T-helper 1 cell treated with Interleukin-12 subunit alpha and Interleukin-12 subunit beta and Interleukin-4 antibody, amounts not matched to agents 30 ng/mL and 1 ng/mL, for 36 hours (primary cell): ENCODE data around the gene ST6GAL2. TPM values are rescaled to one million over a fixed set of nuclear protein-coding genes. Genes with fewer than 3 reads are reported as not detected.

Source experiments
- intact Hi-C: fragments of 100-400 bp; cut with micrococcal nuclease; formaldehyde crosslinking; loops from one replicate; pipeline ENCODE4 v1.15.1; 2024
- total RNA-seq: library from RNA; stranded (reverse); gene quantifications from 2 replicates; pipeline ENCODE4 v1.2.3, GENCODE V29; 2022

Gene ST6GAL2
- total RNA-seq, 1 donor from 2014 or later: not detected

DNA sequence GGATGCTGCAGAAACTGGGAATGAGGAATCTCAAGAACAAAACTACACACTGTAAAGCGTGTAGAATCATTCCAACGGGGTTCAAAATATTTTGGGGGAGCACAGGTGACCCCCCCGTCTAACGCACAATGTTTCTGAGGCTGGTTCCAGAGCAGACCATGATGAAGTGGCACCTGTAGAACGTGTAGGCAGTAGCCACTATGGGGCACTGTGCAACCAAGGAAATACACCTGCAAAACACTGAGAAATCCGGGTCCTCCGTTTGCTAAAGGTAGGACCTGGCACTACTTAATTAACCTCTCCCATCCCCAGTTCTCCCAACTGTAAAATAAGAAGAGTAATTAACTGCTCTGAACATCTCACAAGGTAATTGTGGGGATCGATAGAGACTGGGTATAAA lies 22.6 kb downstream of the ST6GAL2 start:
- intact Hi-C loops: no loop called here

GRCh38 chr2:106859498-106859897 lies 26.5 kb downstream of the ST6GAL2 start:
- intact Hi-C loops: no loop called here

DNA sequence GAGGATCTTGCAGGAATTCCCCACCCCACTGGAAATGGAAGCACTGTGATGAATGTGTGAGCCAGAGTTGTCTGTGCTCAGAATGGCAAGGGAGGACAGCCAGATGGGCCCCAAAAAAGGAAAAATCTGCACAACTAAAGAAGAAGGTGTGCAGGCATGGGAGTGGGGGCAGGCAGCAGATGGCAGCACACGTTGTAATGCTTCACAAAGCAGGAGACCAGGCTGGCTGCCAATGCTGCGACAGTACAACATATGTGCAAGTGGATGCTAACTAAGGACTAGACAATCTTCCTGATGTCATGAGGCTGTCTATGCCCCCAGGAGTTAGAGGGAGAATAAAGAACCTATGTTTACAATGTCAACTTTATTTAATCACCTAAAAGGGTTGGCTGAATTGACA lies 27.2 kb downstream of the ST6GAL2 start:
- intact Hi-C loops: no loop called here

DNA sequence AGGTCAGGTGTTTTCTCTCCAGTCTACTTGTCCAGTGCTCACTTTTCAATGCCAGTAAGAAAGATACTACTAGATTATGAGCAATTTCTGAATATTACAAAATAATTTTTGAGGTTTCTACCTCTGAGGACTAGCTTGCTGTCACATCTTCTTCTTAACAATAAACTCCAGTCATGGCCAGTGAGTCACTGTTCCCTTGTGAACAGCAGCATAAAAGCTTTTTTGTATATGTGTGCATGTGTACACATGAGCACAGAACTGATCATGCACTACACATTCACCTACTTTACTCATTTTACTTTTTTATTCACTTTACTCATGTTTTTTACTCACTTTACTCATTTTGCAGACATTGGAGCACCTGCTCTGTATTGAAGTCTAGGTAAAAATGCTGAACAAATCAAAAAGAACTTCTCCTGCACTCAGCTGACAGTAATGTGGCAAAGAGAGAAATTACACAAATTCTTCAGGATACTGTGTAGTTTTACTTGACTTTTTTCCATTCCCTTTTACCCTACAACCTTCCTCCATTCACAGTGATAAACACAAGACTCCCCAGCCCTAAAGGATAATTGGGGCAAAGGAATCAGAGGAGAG lies 28.0 kb downstream of the ST6GAL2 start:
- intact Hi-C loops: no loop called here

DNA sequence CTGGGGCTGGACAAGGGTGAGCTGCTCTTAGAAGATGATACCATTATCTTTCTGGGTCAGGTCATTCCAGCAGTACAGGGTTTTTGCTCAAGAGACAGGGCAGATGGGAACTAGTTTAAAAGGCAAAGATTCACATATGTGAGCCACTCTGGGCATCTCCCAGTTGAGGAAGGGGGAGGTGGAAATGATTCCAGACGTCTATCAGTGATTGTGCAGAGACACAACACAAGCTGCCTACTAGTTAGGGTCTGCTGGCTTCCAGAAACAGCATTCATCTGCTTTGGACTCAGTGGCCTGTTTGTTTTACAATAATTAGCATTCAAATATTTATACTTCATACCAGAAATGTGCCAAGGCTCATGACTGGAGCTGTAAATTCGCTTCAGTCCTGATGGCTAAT lies 32.3 kb downstream of the ST6GAL2 start:
- intact Hi-C loops: no loop called here

DNA sequence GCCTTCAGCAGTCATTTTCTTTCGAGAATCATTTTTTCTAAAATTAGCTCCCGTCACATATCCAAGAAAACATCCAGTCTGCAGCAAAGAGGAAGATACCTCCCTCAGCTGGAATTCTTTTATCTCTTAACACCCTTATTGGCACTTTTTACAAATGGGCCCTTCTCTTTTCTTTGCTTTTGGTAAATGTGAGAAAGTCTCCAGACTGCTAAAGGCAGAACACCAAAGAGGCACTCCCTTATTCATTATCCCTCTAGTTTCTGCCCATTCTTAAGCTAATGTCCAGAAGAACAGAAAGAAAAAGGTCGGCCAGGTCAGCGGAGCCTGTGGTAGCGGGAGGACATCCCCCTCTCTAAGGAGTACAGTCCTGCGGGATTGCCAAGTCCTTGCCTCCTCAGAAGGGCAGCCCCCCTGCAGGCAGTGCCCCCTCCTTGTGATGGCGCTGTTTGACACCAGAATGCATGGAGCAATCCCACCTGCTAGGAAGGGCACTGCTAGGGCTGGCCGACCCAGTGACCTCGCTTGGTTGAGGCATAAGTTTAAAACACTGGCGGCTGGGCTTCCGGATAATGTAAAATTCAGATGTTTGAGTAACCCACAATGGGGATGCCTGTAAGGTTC lies 34.0 kb downstream of the ST6GAL2 start:
- intact Hi-C loops: no loop called here

DNA sequence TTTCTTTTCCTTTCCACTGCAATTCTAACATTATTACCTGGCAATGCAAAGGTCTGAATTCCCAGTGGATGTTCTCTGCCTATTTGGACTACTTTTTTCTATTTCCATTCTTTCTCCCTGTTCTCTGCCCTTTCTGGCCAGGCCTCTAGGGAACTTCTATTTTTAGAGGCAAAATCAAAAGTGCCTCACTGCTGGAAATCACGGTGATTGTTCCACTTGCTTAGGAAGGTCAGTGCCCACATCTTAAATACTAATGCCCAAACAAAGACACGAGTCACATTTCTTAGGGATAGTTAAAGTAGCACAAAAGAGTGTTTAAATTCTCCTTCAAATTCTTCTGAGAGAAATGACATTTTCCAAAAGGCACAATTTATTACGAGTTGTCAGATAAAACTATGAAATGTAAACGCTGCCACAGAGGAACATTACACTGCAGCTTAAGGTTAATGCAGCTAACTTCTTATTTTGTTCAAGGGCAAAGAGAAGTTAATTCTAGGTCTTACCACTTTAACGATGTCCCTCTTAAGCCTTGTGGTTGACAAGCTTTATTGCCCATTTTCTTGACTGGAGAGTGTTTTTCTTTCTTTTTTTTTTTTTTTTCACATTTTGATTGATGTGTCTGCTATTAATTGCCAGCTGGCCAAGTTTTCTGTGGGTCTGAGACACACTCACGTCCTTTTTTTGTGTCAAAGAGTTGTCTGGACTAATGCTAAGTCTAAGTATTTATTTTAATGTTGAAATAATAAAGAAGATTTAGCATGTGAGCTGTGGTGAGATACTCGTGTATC lies 34.7 kb downstream of the ST6GAL2 start:
- intact Hi-C loops: no loop called here

DNA sequence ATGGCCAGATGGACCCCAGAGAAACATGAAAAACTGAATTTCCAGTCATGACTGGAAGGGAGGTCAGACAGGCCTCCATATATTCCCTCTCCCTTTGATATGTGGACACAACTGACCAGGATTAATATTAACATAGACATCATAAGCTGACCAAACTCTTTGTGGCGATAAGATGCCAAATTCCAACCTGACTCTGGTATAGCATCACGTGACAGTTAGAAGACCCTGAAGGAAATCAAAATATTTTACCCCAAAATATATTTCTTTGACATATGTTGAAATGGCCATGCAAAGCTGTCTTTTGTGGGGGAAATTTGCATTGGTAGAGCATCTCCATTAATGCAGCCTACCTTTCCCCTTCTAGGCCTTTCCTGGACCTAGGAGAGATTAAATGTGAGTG lies 36.7 kb downstream of the ST6GAL2 start:
- intact Hi-C loops: no loop called here

- intact Hi-C loops: no loop called here
Observed at GRCh38 chr2:106847366-106847765, 38.6 kb downstream of the ST6GAL2 start.

DNA sequence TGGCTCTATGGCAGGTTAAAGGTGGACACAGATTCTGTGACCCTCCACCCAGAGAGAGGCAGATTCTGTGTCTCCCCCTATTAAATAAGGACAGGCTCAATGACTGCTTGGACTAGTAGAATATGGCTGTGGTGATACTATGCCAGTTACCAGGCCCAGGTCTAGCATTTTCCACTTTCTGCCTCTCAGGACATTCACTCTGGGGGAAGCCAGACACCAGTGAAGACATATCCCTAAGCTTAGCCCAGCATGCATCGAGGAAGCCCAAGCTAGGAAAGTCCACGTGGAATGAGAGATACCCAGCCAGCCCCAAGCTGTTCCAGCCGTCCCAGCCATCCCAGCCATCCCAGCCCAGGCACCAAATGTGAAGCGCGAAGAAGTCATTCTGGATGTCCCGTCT lies 40.3 kb downstream of the ST6GAL2 start:
- intact Hi-C loops: no loop called here

GRCh38 chr2:106843910-106844250 lies 42.1 kb downstream of the ST6GAL2 start:
- intact Hi-C loops: no loop called here

- intact Hi-C loops: no loop called here
Observed at GRCh38 chr2:106843001-106843909, 42.7 kb downstream of the ST6GAL2 start.

GRCh38 chr2:106841886-106842645 lies 43.9 kb downstream of the ST6GAL2 start:
- intact Hi-C loops: no loop called here

DNA sequence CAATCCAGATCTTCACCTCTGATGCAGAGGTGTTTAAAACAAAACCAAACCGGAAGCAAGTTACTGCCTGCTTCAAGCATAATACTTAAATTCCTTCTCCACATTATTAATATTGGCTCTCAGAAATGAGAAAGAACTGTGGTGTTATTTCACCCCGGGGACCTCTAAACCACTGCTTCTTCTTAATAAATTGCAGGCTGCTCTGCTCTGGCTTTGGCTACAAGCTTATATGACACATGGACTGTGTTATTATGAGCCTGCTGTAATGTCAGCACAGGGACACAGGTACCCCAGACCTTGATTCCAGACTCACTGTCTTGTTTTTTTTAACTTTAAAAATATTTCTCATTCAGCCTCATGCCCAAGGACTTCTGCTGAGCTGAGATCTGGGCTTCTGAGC lies 45.1 kb downstream of the ST6GAL2 start:
- intact Hi-C loops: no loop called here

DNA sequence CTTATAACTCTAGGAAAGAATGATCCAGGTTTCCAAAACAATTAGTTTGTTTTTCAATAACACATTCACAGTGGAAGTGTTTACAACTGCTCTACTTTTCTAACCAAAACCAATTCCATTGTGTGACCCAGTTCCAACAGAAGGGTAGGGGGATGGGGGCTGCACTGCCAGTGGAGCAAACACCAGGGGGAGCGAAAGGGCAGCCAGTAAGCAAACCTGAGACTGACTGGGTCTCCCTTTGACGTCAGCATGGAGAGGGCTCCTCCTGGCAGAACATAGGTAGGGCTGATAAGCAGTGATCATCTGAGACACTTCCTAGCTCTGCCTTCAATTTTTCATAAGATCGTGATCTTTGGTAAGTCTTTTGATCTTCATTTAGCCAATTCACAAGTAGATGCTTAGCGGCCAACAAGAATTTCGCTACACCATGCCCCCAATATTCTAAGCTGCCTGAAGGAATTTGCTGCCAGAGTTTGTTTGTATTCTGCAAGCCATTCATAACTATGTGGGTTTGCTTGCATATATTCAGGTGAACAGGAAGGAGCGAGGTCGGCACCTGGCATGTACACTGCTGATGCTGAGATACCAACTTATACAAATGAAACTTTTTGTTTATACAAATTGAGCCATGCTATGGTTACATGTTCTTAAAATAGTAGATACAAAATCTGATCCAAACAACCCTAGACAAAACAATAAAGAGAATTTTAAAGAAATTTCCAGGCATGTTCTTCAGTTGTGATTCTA lies 45.9 kb downstream of the ST6GAL2 start:
- intact Hi-C loops: no loop called here

GRCh38 chr2:106833256-106833655 lies 52.7 kb downstream of the ST6GAL2 start:
- intact Hi-C loops: no loop called here

DNA sequence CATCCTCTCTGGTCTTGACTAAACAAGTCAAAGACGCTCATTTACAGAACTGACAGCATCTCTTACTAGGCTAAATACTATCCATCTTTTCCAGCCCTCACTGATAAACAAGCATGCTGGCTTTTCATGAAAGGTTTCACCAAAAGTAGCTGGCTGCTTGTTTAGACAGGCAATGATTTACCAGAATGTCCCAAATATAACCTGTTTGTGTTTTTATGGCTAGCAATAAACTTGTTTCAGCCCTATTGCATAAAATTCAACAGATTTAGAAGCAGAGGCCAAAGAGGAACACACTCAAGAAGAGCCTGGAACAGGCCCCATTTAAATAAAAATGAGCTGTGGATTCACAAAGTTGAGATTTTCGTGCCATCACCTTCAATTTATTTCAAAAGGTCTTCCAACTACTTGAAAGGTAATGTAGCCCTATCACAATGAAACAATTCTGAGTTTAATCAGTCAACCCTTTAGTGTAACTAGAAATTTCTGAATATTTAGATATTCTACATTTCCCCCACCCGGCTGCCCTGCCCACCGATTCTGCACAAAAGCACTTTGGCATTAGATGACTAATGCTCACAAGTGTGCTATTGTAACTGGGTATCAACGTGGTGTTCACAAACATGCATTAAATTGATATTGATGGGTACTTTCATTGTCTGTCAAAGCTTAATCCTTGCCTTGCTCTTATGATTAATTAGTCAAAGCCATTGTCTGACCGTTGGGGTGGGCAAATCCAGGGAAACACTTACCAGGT lies 54.0 kb downstream of the ST6GAL2 start:
- intact Hi-C loops: no loop called here

GRCh38 chr2:106831241-106831640 lies 54.7 kb downstream of the ST6GAL2 start:
- intact Hi-C loops: no loop called here

GRCh38 chr2:106830191-106830590 lies 55.8 kb downstream of the ST6GAL2 start:
- intact Hi-C loops: no loop called here

DNA sequence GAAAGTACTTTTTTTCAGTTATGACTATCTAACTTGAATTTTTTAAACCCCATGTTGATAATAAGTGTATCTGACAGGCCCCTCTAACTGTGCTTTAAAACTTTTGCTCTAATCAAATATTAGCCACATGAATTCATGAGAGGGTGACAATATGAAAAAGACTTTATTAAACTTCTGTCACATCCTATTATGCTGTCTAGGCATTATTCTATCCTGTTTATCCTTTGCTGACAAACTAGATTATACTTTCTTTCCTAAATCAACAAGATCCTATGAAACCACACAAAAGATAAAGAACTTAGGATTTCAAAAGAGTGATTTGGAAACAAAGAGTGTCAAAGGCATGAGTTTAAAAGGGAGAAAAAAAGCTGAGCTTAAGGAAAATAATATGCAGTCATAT lies 57.8 kb downstream of the ST6GAL2 start:
- intact Hi-C loops: no loop called here
